K562 (cell line): ENCODE results near the gene BCAN. TPM values are rescaled to one million over a fixed set of nuclear protein-coding genes. Genes with fewer than 3 reads are reported as not detected.

Source experiments
- BMI1 ChIP-seq: fragments of 150-350 bp; IDR thresholded peaks from 2 replicates; pipeline ENCODE4 v1.6.1; 2014; ENCODE audit warnings: low read length
- HDAC6 ChIP-seq: IDR thresholded peaks from 2 replicates; pipeline ENCODE4 v1.6.1; 2012; ENCODE audit warnings: low read depth, mild to moderate bottlenecking, control low read depth, inconsistent platforms, low read length, moderate library complexity
- HNRNPH1 ChIP-seq: fragments of 200-400 bp; formaldehyde crosslinking; optimal IDR thresholded peaks from 2 replicates; pipeline ENCODE3; 2017; ENCODE audit warnings: low read depth, mild to moderate bottlenecking, low read length, moderate library complexity
- SMAD2 ChIP-seq: fragments of 150-350 bp; IDR thresholded peaks from 2 replicates; pipeline ENCODE4 v1.6.1; 2014; ENCODE audit warnings: low read depth, mild to moderate bottlenecking, low read length
- TCF7 ChIP-seq: sonication (generic); IDR thresholded peaks from 2 replicates; pipeline ENCODE4 v1.6.1; 2016; ENCODE audit warnings: antibody characterized with exemption, borderline replicate concordance
- ZFPM2 ChIP-seq: fragments of 250-450 bp; sonication (Bioruptor Pico); IDR thresholded peaks from 2 replicates; pipeline ENCODE4 v1.5.1; 2022; ENCODE audit warnings: mild to moderate bottlenecking
- ZNF134 ChIP-seq: fragments of 250-450 bp; sonication (Bioruptor Pico); conservative IDR thresholded peaks from 2 replicates; pipeline ENCODE4 v1.4.0; 2020
- ZNF239 ChIP-seq: fragments of 250-450 bp; sonication (Bioruptor Pico); IDR thresholded peaks from 2 replicates; pipeline ENCODE4 v1.4.0; 2020; ENCODE audit warnings: mild to moderate bottlenecking
- ZNF311 ChIP-seq: fragments of 250-450 bp; sonication (Bioruptor Pico); IDR thresholded peaks from 2 replicates; pipeline ENCODE4 v1.4.0; 2020; ENCODE audit warnings: mild to moderate bottlenecking, moderate library complexity
- ZNF445 ChIP-seq: fragments of 250-450 bp; sonication (Bioruptor Pico); IDR thresholded peaks from 2 replicates; pipeline ENCODE4 v1.4.0; 2020; ENCODE audit warnings: low read depth, mild to moderate bottlenecking, moderate library complexity
- polyA plus RNA-seq, 8 experiments: library from polyadenylated mRNA; depleted of rRNA in 4 of 8; stranded (reverse) in 5 of 8; unstranded in 3 of 8; fragments of >200 nt; fragmentation: Nextera tagmentation in 2 of 8; fragmentation: Illumina TruSeq in 1 of 8; extraction: Ambion mirVana in 2 of 8; extraction: Trizol in 1 of 8; gene quantifications; 2 replicates each; pipeline versions ENCODE4 v1.2.1 to v1.2.3, GENCODE V29; 2011 to 2014; ENCODE audit warnings: inconsistent platforms in 1 of 8, missing spikeins in 1 of 8
- total RNA-seq, 7 experiments: library from RNA; depleted of rRNA in 6 of 7; stranded (reverse); fragments of >200 nt in 6 of 7; fragmentation: Illumina TruSeq in 2 of 7; extraction: Trizol in 2 of 7; gene quantifications; 2 replicates each; pipeline versions ENCODE4 v1.2.1 to v1.2.3, GENCODE V29; 2011 to 2021; ENCODE audit warnings: low replicate concordance in 1 of 7
- TF ChIP-seq, protein P1 (sequence below): sonication (generic); formaldehyde crosslinking; IDR thresholded peaks from 2 replicates; pipeline ENCODE4 v1.8.0; 2022; ENCODE audit warnings: mild to moderate bottlenecking, missing genetic modification reagents
- TF ChIP-seq, protein P2 (sequence below): sonication (generic); formaldehyde crosslinking; IDR thresholded peaks from 2 replicates; pipeline ENCODE4 v1.8.1; 2023; ENCODE audit warnings: mild to moderate bottlenecking, missing genetic modification reagents
- TF ChIP-seq, protein P3 (sequence below): fragments of 450-650 bp; IDR thresholded peaks from 2 replicates; pipeline ENCODE4 v1.6.1; 2017; ENCODE audit warnings: mild to moderate bottlenecking, moderate library complexity
- TF ChIP-seq, protein P4 (sequence below): fragments of 450-650 bp; IDR thresholded peaks from 2 replicates; pipeline ENCODE4 v1.7.1; 2018; ENCODE audit warnings: mild to moderate bottlenecking, low read depth; ENCODE audit not compliant: partially characterized antibody
- TF ChIP-seq, protein P5 (sequence below): fragments of 450-650 bp; formaldehyde crosslinking; IDR thresholded peaks from 2 replicates; pipeline ENCODE4 v1.4.0; 2020; ENCODE audit warnings: mild to moderate bottlenecking, moderate library complexity

The BCAN gene
- total and polyA plus RNA-seq, 9 of the 15 experiments (the other 6 are each of a cell fraction or from before 2014, with no cell fraction given), result 0.04 to 0.33 (median 0.14) TPM; not detected in 5

DNA sequence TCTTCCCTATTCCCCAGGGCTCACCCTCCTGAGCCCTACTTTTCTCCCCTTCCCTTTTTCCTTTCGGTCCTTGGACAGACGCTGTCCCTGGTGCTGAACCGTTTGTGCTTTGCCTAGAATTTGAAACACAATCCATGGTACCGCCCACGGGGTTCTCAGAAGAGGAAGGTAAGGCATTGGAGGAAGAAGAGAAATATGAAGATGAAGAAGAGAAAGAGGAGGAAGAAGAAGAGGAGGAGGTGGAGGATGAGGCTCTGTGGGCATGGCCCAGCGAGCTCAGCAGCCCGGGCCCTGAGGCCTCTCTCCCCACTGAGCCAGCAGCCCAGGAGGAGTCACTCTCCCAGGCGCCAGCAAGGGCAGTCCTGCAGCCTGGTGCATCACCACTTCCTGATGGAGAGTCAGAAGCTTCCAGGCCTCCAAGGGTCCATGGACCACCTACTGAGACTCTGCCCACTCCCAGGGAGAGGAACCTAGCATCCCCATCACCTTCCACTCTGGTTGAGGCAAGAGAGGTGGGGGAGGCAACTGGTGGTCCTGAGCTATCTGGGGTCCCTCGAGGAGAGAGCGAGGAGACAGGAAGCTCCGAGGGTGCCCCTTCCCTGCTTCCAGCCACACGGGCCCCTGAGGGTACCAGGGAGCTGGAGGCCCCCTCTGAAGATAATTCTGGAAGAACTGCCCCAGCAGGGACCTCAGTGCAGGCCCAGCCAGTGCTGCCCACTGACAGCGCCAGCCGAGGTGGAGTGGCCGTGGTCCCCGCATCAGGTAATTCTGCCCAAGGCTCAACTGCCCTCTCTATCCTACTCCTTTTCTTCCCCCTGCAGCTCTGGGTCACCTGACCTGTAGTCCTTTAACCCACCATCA is 10.4 kb downstream of the BCAN start (continued):
- no peak for TF ChIP-seq ZNF239 (CRISPR knock-in tag)
- TF ChIP-seq, protein P1, sequence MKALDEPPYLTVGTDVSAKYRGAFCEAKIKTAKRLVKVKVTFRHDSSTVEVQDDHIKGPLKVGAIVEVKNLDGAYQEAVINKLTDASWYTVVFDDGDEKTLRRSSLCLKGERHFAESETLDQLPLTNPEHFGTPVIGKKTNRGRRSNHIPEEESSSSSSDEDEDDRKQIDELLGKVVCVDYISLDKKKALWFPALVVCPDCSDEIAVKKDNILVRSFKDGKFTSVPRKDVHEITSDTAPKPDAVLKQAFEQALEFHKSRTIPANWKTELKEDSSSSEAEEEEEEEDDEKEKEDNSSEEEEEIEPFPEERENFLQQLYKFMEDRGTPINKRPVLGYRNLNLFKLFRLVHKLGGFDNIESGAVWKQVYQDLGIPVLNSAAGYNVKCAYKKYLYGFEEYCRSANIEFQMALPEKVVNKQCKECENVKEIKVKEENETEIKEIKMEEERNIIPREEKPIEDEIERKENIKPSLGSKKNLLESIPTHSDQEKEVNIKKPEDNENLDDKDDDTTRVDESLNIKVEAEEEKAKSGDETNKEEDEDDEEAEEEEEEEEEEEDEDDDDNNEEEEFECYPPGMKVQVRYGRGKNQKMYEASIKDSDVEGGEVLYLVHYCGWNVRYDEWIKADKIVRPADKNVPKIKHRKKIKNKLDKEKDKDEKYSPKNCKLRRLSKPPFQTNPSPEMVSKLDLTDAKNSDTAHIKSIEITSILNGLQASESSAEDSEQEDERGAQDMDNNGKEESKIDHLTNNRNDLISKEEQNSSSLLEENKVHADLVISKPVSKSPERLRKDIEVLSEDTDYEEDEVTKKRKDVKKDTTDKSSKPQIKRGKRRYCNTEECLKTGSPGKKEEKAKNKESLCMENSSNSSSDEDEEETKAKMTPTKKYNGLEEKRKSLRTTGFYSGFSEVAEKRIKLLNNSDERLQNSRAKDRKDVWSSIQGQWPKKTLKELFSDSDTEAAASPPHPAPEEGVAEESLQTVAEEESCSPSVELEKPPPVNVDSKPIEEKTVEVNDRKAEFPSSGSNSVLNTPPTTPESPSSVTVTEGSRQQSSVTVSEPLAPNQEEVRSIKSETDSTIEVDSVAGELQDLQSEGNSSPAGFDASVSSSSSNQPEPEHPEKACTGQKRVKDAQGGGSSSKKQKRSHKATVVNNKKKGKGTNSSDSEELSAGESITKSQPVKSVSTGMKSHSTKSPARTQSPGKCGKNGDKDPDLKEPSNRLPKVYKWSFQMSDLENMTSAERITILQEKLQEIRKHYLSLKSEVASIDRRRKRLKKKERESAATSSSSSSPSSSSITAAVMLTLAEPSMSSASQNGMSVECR (CRISPR knock-in tag), result no peak
- TF ChIP-seq SMAD2, result no peak
- TF ChIP-seq HNRNPH1, result no peak
- TF ChIP-seq HDAC6, result no peak
- no peak for TF ChIP-seq ZNF311 (CRISPR knock-in tag)
- TF ChIP-seq ZNF134 (CRISPR knock-in tag), result no peak
- TF ChIP-seq, protein P2, sequence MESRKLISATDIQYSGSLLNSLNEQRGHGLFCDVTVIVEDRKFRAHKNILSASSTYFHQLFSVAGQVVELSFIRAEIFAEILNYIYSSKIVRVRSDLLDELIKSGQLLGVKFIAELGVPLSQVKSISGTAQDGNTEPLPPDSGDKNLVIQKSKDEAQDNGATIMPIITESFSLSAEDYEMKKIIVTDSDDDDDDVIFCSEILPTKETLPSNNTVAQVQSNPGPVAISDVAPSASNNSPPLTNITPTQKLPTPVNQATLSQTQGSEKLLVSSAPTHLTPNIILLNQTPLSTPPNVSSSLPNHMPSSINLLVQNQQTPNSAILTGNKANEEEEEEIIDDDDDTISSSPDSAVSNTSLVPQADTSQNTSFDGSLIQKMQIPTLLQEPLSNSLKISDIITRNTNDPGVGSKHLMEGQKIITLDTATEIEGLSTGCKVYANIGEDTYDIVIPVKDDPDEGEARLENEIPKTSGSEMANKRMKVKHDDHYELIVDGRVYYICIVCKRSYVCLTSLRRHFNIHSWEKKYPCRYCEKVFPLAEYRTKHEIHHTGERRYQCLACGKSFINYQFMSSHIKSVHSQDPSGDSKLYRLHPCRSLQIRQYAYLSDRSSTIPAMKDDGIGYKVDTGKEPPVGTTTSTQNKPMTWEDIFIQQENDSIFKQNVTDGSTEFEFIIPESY (CRISPR knock-in tag), result peak; percentile 41; the same call in 1 of the 2 replicates
- no peak for TF ChIP-seq BMI1
- TF ChIP-seq TCF7, result no peak
- TF ChIP-seq, protein P3, sequence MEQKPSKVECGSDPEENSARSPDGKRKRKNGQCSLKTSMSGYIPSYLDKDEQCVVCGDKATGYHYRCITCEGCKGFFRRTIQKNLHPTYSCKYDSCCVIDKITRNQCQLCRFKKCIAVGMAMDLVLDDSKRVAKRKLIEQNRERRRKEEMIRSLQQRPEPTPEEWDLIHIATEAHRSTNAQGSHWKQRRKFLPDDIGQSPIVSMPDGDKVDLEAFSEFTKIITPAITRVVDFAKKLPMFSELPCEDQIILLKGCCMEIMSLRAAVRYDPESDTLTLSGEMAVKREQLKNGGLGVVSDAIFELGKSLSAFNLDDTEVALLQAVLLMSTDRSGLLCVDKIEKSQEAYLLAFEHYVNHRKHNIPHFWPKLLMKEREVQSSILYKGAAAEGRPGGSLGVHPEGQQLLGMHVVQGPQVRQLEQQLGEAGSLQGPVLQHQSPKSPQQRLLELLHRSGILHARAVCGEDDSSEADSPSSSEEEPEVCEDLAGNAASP, result no peak
- TF ChIP-seq, protein P4, sequence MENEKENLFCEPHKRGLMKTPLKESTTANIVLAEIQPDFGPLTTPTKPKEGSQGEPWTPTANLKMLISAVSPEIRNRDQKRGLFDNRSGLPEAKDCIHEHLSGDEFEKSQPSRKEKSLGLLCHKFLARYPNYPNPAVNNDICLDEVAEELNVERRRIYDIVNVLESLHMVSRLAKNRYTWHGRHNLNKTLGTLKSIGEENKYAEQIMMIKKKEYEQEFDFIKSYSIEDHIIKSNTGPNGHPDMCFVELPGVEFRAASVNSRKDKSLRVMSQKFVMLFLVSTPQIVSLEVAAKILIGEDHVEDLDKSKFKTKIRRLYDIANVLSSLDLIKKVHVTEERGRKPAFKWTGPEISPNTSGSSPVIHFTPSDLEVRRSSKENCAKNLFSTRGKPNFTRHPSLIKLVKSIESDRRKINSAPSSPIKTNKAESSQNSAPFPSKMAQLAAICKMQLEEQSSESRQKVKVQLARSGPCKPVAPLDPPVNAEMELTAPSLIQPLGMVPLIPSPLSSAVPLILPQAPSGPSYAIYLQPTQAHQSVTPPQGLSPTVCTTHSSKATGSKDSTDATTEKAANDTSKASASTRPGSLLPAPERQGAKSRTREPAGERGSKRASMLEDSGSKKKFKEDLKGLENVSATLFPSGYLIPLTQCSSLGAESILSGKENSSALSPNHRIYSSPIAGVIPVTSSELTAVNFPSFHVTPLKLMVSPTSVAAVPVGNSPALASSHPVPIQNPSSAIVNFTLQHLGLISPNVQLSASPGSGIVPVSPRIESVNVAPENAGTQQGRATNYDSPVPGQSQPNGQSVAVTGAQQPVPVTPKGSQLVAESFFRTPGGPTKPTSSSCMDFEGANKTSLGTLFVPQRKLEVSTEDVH, result no peak
- TF ChIP-seq, protein P5, sequence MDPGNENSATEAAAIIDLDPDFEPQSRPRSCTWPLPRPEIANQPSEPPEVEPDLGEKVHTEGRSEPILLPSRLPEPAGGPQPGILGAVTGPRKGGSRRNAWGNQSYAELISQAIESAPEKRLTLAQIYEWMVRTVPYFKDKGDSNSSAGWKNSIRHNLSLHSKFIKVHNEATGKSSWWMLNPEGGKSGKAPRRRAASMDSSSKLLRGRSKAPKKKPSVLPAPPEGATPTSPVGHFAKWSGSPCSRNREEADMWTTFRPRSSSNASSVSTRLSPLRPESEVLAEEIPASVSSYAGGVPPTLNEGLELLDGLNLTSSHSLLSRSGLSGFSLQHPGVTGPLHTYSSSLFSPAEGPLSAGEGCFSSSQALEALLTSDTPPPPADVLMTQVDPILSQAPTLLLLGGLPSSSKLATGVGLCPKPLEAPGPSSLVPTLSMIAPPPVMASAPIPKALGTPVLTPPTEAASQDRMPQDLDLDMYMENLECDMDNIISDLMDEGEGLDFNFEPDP (CRISPR knock-in tag), result no peak
- no peak for TF ChIP-seq ZFPM2 (CRISPR knock-in tag)
- no peak for TF ChIP-seq ZNF445 (CRISPR knock-in tag)
